GM19468 (cell line): Measurements from ENCODE around the gene IFNGR2.
"Not testable (repeated sequence)": the region's sequence is repeated elsewhere in the genome, so short reads cannot be mapped to it uniquely, and the experiment has no call there.

Source experiments
- ATAC-seq: cut with Tn5 transposase; IDR thresholded peaks from one replicate; pipeline ENCODE4 v1.9.1; 2021; ENCODE audit warnings: mild to moderate bottlenecking, moderate library complexity, moderate number of reproducible peaks; ENCODE audit not compliant: unreplicated experiment; ENCODE audit errors: extremely low read depth

The IFNGR2 gene

DNA sequence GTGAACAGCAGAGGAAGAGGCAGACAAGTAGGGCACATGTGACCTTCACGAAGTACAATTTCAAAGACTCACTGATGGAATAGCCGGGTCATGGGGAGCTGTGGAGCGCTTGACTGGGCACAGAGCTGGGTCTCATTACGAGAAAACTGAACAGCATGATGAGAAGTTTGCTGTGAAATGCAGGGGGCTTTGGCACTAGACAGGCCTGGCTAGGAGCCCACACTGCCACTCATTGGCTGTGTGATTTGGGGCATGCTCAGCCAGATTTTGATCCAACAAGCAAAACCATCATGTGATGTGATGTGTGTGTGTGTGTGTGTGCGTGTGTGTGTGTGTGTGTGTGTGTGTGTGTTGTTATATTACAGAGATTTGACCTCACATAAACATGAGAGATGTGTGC is 4.9 kb upstream of the IFNGR2 start:
- no peak for ATAC-seq

DNA sequence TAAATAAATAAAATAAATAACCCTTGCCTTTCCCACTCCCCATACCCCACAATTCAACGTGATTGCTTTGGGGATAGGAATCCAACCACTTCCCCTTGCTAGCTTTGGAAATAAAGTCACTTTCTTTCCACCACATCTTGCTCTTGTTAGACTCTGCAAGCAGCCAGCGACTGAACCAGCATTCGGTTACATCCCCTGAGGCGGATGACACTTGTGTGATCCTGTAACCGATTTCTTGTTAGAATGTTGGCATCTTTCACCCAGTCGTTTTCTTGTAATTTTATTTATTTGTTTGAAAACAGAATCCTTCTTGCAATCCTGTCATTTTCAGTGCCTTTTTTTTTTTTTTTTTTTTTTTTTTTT is 1.6 kb upstream of the IFNGR2 start:
- no peak for ATAC-seq

DNA sequence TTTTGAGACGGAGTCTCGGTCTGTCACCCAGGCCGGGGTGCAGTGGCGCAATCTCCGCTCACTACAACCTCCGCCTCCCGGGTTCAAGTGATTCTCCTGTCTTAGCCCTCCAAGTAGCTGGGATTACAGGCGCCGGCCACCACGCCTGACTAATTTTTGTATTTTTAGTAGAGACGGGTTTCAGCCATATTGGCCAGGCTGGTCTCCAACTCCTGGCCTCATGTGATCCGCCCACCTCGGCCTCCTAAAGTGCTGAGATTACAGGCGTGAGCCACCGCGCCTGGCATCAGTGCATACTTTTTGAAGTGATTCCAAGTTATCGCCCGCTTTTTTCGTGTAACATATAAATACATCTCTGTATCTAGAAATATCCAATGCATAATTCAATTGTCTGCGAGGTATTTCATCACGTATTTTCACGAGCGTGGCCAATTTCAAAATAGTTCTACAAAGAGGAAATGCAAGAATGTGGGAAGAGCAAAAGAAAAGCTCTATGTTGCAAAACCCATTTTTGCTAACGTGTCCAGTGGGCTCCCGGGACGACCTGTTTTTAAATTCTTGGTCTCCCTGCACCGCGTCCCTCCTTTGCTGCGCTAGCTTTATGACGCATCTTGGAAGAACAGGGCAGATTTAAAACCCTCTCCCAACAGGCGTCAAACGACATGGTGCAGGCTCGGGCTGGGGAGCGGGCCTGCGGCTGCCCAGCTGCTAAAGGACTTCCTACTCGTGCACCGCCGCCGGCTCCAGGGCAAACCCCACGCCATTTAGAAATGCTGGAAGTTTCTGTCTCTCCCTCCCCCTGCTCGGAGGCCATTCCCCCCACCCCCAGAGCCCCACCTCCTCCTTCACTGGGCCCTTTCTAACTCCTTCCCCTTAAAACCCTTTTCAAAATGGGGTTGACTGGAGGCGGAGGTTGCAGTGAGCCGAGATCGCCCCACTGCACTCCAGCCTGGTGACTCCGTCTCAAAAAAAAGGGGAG is 923 bp upstream of the IFNGR2 start:
- ATAC-seq: no peak

DNA sequence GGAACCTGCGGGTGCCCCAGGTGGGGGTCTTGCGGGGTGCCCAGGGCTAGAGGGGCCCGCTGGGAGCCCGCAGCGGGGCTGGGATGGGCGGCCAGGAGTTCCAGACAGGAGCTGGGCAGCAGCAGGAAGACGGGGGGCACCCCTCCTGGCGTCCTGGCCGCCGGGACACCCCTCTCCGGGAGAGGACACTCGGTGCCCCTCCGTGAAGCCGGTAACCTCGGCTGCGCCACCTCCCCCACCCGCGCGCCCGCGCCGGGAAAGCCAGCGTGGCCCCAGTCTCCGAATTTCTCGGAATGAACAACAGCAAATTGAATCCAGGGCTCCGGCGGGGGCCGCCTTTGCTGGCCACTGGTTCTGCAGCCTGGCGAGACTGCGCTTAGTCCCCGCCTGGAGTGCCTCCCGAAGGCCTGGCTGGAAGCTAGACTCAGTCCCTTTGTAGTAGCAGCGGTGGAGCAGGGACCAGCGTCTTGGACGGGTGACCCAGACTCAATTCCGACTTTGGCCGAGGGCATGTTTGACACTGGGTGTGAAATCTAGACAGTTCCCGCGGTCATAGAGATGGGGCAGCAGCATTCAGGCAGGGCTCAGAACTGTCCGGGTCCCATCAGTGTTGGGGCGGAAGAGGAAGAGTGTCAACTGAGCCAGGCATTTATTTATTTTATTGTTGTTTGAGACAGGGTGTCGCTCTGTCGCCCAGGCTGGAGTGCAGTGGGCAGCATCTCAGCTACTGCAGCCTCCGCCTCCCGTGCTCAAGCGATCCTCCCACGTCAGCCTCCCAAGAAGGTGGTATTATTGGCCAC is 773 bp downstream of the IFNGR2 start:
- no peak for ATAC-seq

- ATAC-seq: no peak
These were observed 3.3 kb downstream of the IFNGR2 start for GRCh38 chr21:33406493-33406892.

GRCh38 chr21:33411949-33412430 is 8.8 kb downstream of the IFNGR2 start:
- no peak for ATAC-seq

DNA sequence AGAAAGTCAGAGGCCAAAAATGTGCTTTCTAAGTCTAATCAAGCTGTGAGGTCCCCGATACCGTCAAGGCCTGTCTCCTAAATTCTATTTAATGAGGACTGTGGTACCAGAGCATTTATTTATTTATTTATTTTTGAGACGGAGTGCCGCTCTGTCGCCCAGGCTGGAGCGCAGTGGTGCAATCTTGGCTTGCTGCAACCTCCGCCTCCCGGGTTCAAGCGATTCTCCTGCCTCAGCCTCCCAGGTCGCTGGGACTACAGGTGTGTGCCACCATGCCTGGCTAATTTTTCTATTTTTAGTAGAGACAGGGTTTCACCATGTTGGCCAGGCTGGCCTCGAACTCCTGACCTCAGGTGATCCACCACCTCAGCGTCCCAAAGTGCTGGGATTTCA is 9.2 kb downstream of the IFNGR2 start:
- ATAC-seq: not testable (repeated sequence)

DNA sequence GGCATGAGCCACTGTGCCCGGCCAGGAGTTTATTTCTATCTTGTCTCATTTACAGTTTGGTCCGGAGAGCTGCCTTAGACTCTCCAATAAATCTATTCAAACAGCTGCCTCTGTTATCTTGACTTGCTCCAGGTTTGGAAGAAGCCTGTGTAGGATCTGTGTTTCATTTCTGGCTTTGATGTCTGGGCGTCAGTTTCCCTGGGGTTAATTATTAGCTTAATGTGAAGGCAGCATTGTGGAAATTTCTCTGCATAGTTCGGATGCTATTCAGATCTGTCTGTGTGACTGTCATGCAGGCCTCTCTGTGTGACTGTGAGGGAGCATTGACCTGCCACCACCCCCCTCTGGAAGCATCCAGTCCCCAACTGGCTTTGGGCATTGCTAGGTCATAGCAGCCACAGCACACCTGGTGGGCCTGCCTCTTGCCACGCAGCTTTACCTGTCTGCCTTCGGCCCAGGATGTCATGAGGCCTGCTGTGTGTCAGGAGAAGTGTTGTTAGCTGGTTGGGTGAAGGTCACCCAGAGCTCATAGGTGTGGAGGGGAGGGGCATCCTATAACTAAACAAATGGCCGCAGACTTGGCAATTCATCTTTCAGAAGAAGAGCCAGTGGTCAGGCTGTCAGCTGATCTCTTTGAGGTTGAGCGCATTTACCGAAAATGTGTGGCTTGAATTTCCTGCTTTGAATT is 9.8 kb downstream of the IFNGR2 start:
- ATAC-seq: no peak

- no peak for ATAC-seq
These were observed 10.9 kb downstream of the IFNGR2 start for GRCh38 chr21:33414068-33414467.

DNA sequence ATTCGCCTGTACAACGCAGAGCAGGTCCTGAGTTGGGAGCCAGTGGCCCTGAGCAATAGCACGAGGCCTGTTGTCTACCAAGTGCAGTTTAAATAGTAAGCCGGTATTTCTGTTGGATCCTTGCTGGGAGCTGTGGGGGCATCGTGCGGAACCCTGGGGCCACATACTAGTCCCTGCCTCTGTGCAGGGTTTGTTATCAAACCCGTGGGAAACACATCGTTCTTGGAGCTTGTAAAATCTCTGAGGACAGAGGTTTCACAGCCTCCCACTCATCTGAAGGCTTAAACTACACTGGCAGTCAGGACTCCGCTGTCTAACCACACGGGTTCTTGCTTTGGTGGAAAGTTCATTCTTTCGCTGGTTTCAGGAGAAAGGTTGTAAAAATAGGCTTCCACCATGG is 11.7 kb downstream of the IFNGR2 start:
- no peak for ATAC-seq

GRCh38 chr21:33418691-33419090 is 15.5 kb downstream of the IFNGR2 start:
- ATAC-seq: no peak

DNA sequence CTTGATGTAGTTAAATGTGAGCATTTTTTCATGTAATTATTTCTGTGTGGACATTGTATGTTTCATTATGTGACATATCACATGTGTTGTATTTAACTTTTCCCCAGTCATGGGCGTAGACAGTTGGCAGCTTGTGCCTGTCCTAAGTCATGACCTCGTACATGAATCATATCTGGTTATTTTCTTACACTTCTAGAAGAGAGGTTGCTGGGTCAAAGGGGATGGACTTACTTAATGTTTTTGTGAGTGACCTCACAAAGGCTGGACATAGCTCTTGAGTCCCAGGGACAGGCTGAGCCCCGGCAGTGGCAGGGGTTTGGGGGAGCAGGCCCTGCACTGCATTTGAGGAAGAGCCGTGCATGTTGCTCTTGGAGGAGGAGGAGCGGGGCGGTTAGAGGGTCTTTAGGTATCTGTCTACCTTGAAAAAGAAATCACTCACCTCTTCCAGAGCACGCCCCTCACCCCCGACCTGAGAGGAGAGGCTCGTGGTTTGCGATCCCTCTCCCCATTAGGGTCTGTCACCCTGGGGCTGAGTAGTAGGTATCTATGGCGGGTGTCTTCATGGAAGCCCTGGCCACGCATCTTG is 16.4 kb downstream of the IFNGR2 start:
- ATAC-seq: no peak

- ATAC-seq: no peak
These were observed 18.6 kb downstream of the IFNGR2 start for GRCh38 chr21:33421713-33422393.

- ATAC-seq: no peak
These were observed 21.0 kb downstream of the IFNGR2 start for GRCh38 chr21:33424214-33424613.

GRCh38 chr21:33425825-33426224 is 22.6 kb downstream of the IFNGR2 start:
- ATAC-seq: no peak

DNA sequence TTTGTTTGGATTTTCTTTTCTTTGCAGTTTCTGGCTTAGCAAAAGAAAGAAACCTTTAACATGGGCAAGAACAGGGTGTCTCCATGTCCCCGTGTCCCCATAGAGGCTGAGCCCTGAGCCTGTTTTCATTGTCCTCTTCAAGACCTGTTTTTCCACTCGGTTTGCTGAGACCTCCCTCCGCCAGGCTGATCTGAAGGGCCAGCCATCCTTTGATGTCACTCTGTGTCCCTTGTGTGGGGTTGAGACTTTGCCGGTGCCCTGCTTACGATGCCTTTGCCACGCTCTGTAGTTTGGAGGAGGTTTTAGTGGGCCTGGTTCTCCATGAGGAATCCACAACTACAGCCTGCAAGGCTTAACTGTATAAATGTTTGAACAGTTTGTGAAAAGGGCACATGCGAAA is 23.8 kb downstream of the IFNGR2 start:
- ATAC-seq: no peak

GRCh38 chr21:33428669-33429068 is 25.5 kb downstream of the IFNGR2 start:
- ATAC-seq: no peak

- no peak for ATAC-seq
These were observed 27.6 kb downstream of the IFNGR2 start for GRCh38 chr21:33430858-33431257.

GRCh38 chr21:33432496-33432895 is 29.3 kb downstream of the IFNGR2 start:
- no peak for ATAC-seq

DNA sequence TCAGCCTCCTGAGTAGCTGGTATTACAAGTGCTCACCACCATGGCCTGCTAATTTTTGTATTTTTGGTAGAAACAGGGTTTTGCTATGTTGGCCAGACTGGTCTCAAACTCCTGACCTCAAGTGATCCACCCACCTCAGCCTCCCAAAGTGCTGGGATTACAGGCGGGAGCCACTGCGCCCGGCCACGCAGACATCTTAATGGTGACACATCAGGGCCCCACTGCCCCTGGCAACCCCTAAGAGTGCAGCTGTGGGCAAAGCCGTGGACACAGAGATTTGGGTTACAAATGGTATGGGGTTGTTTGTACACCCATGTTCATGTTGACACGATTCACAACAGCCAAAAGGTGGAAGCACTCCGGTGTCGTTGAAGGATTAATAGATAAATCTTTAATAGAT is 29.8 kb downstream of the IFNGR2 start:
- ATAC-seq: no peak
